ENCODE results near the gene SNAP47.

Gene SNAP47

DNA sequence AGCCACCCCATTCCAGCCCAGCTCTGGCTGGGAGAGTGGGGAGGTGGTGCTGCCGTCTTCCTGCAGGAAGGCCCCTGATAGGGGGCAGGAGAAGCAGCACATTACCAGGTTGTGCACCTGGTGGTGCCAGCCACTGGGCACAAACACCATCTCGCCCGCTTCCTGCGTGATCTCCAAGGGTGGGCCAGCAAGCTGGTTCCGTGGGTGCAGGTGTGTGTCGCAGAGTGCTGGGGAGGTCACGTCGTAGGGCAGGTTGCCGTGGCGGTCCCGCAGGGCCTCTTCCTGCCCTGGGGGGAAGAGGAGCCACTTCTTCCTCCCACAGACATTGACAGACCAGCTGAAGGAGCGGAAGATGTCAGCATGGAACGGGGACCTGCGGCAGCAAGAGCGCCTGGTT, 1.9 kb upstream of the SNAP47 start (continued):
- TF ChIP-seq PATZ1 (CRISPR knock-in tag; IDR thresholded peaks at IDR 0.05; ENCODE audit: borderline replicate concordance) (no peak), CSDC2 (CRISPR knock-in tag; IDR thresholded peaks at IDR 0.05) (no peak), ARNTL (CRISPR knock-in tag; IDR thresholded peaks at IDR 0.05; ENCODE audit: borderline replicate concordance, low read depth) (no peak), ZC3H10 (CRISPR knock-in tag; IDR thresholded peaks at IDR 0.05) (no peak)

DNA sequence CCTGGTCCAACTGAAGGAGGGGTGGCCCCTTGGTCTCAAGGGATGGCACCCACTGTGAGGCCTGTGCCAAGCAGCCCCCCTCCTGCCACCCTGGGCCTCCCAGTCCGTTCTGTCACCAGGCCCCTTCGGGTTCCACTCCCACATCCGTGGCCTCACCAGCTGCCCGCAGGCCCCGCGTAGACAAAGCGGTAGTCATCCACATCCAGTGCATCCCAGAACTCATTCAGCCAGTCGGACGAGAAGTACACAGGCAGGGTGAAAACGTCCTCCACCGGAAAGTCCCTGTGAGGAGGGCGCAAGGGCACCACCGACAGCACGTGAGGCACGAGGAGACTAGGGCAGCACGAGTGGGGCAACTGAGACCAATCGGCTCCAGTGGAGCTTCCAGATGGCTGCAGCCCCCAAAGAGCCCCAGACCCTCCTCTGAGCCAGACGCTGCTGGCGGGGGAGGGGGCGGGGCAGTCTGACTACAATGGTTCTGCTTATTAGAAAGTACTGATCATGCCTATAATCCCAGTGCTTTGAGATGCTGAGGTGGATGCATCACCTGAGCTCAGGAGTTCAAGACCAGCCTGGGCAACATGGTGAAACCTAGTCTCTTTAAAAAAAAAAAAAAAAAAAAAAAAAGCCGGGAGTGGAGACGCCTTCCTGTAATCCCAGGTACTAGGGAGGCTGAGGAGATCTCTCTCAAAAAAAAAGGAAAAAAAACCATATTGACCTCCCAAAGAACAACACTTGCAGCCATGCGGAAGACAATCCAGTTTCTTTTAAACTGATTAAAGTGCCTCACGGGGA, 1.3 kb upstream of the SNAP47 start:
- ATAC-seq: no peak
- no peak for TF ChIP-seq ZNF70 (CRISPR knock-in tag; IDR thresholded peaks at IDR 0.05)

DNA sequence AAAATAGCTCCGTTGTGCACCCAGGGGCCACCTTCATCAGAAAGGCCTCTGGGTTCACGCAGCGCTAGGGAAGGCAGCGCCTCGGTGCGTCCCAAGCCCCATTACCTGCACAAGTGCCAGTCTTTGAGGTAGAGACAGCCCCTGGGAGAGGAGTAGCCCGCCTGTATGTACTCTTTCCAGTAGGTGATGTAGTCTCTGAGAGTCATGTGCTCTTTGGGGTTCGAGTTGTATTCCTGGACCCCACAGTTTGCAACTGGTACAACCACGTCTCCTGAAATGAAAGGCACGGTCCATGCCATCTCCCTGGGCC, 734 bp upstream of the SNAP47 start:
- TF ChIP-seq, protein P1, sequence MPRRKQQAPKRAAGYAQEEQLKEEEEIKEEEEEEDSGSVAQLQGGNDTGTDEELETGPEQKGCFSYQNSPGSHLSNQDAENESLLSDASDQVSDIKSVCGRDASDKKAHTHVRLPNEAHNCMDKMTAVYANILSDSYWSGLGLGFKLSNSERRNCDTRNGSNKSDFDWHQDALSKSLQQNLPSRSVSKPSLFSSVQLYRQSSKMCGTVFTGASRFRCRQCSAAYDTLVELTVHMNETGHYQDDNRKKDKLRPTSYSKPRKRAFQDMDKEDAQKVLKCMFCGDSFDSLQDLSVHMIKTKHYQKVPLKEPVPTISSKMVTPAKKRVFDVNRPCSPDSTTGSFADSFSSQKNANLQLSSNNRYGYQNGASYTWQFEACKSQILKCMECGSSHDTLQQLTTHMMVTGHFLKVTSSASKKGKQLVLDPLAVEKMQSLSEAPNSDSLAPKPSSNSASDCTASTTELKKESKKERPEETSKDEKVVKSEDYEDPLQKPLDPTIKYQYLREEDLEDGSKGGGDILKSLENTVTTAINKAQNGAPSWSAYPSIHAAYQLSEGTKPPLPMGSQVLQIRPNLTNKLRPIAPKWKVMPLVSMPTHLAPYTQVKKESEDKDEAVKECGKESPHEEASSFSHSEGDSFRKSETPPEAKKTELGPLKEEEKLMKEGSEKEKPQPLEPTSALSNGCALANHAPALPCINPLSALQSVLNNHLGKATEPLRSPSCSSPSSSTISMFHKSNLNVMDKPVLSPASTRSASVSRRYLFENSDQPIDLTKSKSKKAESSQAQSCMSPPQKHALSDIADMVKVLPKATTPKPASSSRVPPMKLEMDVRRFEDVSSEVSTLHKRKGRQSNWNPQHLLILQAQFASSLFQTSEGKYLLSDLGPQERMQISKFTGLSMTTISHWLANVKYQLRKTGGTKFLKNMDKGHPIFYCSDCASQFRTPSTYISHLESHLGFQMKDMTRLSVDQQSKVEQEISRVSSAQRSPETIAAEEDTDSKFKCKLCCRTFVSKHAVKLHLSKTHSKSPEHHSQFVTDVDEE (CRISPR knock-in tag; IDR thresholded peaks at IDR 0.05): no peak
- TF ChIP-seq TCF4 (CRISPR knock-in tag; IDR thresholded peaks at IDR 0.05; ENCODE audit: borderline replicate concordance): no peak
- no peak for TF ChIP-seq ESRRG (CRISPR knock-in tag; IDR thresholded peaks at IDR 0.05)
- TF ChIP-seq ZC3H10 (CRISPR knock-in tag; IDR thresholded peaks at IDR 0.05): no peak
- no peak for TF ChIP-seq ZNF8 (CRISPR knock-in tag; IDR thresholded peaks at IDR 0.05)
- no peak for TF ChIP-seq TOX (CRISPR knock-in tag; IDR thresholded peaks at IDR 0.05; ENCODE audit: borderline replicate concordance)
- TF ChIP-seq SNAI2 (CRISPR knock-in tag; IDR thresholded peaks at IDR 0.05): no peak
- no peak for TF ChIP-seq BACH2 (CRISPR knock-in tag; IDR thresholded peaks at IDR 0.05; ENCODE audit: borderline replicate concordance)
- TF ChIP-seq, protein P2, sequence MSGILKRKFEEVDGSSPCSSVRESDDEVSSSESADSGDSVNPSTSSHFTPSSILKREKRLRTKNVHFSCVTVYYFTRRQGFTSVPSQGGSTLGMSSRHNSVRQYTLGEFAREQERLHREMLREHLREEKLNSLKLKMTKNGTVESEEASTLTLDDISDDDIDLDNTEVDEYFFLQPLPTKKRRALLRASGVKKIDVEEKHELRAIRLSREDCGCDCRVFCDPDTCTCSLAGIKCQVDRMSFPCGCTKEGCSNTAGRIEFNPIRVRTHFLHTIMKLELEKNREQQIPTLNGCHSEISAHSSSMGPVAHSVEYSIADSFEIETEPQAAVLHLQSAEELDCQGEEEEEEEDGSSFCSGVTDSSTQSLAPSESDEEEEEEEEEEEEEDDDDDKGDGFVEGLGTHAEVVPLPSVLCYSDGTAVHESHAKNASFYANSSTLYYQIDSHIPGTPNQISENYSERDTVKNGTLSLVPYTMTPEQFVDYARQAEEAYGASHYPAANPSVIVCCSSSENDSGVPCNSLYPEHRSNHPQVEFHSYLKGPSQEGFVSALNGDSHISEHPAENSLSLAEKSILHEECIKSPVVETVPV (CRISPR knock-in tag; IDR thresholded peaks at IDR 0.05): no peak
- peak; percentile 6 for ATAC-seq

DNA sequence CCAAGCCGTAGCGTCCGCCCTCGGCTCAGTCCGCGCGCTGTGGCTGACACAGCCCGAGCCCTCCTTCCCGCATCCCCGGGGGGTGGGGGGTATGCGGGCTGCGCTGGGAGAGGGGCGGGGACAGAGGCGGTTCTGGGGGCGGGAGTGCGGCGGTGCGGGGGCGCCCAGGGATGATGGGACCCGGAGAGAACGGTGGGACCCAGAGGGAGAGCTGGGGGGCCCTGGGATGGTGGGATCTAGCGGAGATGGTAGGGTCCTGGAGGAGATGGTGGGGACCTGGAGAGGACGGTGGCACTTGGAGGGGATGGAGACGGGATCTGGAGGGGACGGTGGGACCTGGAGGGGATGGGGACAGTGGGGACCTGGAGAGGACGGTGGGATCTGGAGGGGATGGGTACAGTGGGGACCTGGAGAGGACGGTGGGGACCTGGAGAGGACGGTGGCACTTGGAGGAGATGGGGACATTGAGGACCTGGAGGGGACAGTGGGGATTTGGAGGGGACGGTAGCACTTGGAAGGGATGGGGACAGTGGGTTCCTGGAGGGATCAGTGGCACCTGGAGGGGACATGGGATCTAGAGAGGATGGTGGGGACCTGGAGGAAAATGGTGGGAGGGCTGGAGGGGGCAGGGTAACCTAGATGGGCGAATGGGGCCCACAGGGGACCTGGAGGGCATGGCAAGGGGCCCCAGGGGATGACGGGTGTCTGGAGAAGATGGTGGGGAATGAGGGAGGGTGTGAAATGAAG, 477 bp downstream of the SNAP47 start:
- no peak for TF ChIP-seq TCF4 (CRISPR knock-in tag; IDR thresholded peaks at IDR 0.05; ENCODE audit: borderline replicate concordance)
- no peak for TF ChIP-seq PATZ1 (CRISPR knock-in tag; IDR thresholded peaks at IDR 0.05; ENCODE audit: borderline replicate concordance)
- no peak for TF ChIP-seq ZFP3 (CRISPR knock-in tag; IDR thresholded peaks at IDR 0.05)
- no peak for TF ChIP-seq ZNF70 (CRISPR knock-in tag; IDR thresholded peaks at IDR 0.05)
- TF ChIP-seq TOX (CRISPR knock-in tag; IDR thresholded peaks at IDR 0.05; ENCODE audit: borderline replicate concordance): no peak
- no peak for TF ChIP-seq ISL1 (CRISPR knock-in tag; IDR thresholded peaks at IDR 0.05)
- TF ChIP-seq, protein P1 (CRISPR knock-in tag; IDR thresholded peaks at IDR 0.05): no peak
- no peak for TF ChIP-seq ESRRG (CRISPR knock-in tag; IDR thresholded peaks at IDR 0.05)
- TF ChIP-seq POU6F1 (CRISPR knock-in tag; IDR thresholded peaks at IDR 0.05; ENCODE audit: borderline replicate concordance, low read depth): no peak
- no peak for TF ChIP-seq ZNF8 (CRISPR knock-in tag; IDR thresholded peaks at IDR 0.05)
- TF ChIP-seq, protein P2 (CRISPR knock-in tag; IDR thresholded peaks at IDR 0.05): no peak
- peak; percentile 59 for ATAC-seq

Measured in SK-N-SH treated with all-trans-retinoic acid at 6 μM for 48 hours (cell line).